NK-92 (cell line): ENCODE measurements around the gene CCDC138.
"Not testable (repeated sequence)": the region's sequence is repeated elsewhere in the genome, so short reads cannot be mapped to it uniquely, and the experiment has no call there.

Experiments used
- DNase-seq: peaks from one replicate; lab custom pipeline; 2025; ENCODE audit not compliant: unreplicated experiment; lab: John Stamatoyannopoulos, UW

The CCDC138 gene, protein sequence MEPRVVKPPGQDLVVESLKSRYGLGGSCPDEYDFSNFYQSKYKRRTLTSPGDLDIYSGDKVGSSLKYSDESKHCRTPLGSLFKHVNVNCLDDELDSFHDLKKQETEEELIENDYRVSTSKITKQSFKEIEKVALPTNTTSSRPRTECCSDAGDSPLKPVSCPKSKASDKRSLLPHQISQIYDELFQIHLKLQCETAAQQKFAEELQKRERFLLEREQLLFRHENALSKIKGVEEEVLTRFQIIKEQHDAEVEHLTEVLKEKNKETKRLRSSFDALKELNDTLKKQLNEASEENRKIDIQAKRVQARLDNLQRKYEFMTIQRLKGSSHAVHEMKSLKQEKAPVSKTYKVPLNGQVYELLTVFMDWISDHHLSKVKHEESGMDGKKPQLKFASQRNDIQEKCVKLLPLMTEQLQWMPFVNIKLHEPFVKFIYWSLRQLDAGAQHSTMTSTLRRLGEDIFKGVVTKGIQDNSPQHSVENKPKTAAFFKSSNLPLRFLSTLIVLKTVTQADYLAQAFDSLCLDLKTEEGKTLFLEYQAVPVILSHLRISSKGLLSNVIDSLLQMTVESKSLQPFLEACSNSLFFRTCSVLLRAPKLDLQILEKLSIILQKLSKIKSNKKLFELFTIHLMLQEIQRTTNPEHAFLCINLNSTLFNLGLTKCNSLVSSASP

DNA sequence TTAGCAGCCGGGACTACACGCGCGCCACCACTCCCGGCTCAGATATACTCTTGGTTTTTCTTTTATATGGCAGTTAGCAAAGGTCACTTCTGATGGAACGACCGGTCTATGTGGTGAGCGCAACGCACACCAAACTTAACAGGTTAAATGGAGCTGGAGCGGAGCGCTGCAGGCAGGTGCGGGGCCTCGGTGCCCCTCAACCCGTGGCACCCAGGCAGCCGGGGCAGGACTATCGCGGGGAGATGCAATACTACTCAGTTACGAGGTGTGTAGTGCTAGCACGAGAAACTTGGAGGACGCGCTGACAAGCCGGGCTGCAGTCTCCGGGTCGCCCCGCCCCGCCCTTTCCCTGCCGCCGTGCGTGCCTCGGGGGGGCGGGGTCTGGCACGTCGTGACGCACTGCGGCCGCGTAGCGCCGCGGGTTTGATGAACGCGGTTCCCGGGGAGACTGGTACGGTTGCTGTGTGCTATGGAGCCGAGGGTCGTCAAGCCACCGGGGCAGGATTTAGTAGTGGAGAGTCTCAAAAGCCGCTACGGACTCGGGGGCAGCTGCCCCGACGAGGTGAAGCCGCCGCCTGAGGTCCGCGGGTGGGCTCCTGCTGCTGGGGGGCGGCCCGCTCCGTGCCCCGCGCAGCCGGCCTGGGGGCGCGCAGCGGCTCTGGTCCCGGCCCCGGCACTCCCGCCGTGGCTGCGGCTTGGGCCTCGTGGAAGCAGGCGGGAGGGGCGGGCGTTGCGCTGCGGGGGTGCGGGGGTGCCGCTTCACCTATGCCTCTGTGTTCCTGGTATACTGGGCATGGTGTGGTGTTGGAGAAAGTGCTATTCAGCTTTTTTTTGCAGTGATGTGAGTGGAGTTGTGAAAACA lies at the start of gene CCDC138:
TSS of gene CCDC138 (plus strand) at position 418 of the 862 bp plus-strand sequence. CDS start at position 470, 52 bp downstream.
- peak; percentile 42 for DNase-seq

DNA sequence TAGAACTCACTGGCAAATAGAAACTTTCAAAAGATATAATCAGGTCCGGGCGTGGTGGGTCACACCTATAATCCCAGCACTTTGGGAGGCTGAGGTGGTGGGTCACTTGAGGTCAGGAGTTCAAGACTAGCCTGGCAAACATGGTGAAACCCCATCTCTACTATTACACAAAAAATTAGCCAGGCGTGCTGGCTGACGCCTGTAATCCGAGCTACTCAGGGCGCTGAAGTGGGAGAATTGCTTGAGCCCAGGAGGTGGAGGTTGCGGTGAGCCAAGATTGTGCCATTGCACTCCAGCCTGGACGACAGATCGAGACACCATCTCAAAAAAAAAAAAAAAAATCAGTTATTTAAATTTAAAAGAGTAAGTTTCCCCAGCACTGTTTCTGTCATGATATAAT lies 28.6 kb upstream of the CCDC138 start:
- not testable (repeated sequence) for DNase-seq

DNA sequence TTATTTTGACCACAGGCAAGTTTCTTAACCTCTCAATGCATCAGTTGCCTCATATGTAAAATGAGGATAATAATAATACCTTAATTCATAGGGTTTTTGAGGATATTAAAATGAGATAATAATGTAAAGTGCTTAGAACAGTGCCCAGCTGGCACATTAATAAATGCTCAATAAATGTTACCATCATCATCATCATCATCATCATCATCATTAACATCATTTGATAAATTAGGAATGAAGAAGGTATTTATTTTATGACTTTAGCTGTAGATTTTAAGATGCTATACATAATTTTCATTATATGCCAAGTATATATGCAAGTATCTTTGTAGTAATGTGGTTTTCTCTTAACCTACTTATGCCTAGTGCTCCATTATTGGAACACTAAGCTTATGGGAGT lies 24.0 kb upstream of the CCDC138 start:
- not testable (repeated sequence) for DNase-seq

DNA sequence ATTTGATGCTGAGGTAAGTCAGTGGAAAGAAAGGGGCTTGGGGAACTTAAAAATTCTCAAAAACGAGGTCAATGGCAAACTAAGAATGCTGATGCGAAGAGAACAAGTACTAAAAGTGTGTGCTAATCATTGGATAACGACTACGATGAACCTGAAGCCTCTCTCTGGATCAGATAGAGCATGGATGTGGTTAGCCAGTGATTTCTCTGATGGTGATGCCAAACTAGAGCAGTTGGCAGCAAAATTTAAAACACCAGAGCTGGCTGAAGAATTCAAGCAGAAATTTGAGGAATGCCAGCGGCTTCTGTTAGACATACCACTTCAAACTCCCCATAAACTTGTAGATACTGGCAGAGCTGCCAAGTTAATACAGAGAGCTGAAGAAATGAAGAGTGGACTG lies 19.9 kb upstream of the CCDC138 start:
- DNase-seq, result not testable (repeated sequence)

DNA sequence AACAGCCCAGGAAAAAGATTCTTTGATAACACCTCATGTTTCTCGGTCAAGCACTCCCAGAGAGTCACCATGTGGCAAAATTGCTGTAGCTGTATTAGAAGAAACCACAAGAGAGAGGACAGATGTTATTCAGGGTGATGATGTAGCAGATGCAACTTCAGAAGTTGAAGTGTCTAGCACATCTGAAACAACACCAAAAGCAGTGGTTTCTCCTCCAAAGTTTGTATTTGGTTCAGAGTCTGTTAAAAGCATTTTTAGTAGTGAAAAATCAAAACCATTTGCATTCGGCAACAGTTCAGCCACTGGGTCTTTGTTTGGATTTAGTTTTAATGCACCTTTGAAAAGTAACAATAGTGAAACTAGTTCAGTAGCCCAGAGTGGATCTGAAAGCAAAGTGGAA lies 18.7 kb upstream of the CCDC138 start:
- DNase-seq, result not testable (repeated sequence)

DNA sequence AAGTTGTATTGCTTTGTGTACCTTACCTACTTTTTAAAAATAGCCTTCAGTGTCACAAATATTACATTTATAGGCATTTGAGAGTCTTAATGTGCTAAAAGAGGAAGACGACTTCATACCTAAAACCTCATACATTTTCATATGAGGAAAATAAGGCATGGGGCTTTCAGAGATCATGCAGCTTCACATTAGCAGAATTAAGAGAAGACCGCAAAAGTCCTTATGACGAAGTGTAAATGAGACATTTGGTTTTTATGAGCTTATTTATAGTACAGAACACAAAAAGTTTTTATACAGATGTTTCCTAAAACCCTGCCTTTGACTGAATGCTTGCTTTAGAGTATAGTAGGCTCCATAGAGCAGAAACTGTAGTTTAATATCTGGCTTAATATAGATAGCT lies 10.1 kb upstream of the CCDC138 start:
- DNase-seq, result no peak

DNA sequence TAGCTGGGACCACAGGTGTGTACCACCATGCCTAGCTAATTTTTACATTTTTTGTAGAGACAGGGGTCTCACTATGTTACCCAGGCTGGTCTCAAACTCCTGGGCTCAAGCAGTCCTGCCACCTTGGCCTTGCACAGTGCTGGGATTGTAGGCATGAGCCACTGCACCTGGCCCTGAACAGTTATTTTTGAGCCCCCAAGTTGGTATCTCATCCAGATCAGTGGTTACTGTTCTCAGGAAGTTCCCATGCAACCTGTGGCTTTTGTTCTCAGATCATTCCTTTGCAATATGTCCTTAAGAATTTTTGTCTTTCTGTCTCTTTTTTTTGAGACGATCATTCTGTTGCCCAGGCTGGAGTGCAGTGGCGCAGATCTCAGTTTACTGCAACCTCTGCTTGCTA lies 7.7 kb upstream of the CCDC138 start:
- DNase-seq, result no peak

DNA sequence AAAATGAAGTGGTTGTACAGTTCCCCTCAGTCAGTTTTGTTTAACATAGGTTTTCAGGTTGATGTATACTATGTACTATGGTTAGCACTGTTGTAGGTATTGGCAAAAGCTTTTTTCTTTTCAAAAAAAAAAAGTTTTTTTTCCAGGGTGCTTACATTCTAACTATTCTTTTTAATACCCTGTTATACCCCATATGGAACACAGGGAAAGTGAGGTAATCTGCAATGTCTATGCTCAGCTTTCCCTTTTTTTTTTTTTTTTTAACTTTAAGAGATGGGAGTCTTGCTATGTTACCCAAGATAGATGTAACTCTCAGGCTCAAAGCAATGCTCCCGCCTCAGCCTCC lies 590 bp upstream of the CCDC138 start:
- DNase-seq, result no peak

DNA sequence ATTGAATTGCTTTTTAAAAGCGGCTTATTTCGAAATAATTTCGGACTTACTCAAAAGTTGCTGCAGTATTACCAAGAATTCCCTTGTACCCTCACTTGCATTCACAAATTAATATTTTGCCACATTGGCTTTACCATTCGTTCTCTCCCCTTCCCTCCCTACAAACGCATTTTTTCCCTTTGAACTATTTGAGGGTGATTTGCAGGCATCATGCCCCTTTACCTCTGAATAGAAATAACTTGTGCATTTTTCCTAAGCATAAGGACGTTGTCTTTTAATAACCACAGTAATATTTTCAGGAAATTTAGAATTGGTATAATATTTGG lies 608 bp downstream of the CCDC138 start:
- DNase-seq, result no peak

DNA sequence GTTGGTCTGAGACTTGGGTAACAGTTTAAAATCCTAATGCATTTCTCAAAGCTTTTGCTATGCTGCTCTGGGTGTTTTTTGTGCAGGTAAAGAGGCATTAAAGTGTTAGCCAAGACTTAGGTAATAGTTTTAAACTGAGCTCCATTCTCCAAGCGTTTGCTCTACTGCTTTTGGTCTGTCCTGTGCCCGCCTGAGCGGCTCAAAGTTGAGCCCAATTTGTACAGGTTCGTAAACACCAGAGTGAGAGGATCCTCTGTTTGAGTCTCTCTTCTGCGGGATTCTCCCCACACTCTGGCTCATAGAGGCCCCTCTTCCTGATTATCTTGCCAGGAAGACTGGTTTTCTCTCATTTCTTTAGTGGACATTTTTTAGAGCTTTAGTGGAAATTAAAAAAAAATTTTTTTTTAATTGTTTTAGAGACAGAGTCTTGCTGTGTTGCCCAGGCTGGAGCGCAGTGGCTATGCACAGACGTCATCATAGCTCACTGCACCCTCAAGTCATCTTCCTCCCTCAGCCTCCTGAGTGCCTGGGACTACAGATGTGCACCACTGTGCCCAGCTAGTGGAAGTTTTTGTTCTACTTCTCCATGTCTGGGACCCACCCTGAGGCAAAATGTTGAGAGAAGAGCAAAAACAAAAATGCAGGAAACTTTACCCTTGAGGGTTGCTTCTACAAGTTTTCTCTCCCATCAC lies 16.6 kb downstream of the CCDC138 start:
- no peak for DNase-seq

DNA sequence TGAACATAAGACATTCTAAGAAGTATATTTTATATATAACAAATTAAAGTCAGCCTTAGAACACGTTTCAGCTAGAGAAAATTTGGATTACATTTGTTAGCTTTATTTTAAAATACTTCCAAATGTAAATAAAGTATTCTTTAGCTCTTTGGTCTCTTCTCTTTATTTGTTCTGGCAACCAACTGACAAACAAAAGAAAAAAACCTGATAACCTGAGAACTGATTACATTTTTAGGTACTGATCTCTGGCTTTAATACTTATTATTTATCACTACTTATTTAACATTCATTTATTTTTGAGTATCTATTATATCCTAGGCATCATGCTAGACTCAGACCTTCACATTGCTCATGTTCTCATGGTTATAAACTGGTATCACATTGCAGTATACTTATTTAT lies 18.5 kb downstream of the CCDC138 start:
- DNase-seq, result no peak

DNA sequence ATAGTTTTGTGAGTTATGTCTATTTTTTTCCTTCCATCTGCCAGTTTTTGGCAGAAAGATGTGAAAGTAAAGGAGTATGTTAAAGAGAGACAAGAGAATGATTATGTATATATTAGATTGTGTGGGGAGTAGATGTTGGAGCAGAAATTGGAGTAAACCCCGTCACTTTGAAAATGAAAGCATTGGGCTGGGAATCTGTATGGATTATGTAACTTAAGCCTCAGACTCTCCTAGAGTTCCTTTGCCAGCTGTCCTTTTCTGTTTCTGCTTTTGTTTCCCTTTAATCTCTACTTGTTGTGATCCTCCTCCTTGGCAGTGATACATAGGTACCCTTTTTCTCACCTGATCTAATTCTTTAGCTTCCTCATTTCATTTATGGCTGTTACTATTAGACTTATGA lies 19.2 kb downstream of the CCDC138 start:
- no peak for DNase-seq

DNA sequence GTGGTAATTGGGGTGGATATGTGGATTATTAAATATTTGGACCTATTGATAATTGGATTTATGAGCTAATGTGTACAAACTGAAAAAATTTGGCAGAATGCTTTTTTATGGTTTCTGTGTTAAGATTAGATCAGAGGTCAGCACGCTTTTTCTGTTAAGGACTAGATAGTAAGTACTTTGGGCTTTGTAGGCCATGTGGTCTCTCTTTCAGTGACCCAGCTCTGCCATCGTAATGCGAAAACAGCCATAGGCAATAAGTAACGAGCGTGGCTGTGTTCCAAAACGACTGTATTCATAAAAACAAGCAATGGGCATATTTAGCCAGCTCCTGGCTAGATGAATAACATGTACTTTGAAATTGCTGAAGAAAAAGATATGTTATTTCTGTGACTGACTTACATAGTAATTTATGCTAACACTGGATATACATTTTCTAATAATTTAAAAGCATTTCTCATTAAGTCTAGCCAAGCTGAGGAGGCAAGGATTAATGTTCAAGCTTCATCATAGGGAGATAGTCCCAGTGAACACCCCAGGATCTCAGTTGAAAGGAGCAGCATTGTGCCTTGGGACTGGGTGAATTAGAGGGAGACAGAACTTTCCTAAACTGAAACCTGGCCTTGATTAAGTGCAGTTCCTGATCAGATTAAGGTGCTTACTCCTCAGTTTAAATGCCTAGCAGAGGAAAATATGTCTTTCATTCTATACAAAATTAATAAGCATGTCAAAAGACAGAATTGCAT lies 20.0 kb downstream of the CCDC138 start:
- DNase-seq, result no peak

DNA sequence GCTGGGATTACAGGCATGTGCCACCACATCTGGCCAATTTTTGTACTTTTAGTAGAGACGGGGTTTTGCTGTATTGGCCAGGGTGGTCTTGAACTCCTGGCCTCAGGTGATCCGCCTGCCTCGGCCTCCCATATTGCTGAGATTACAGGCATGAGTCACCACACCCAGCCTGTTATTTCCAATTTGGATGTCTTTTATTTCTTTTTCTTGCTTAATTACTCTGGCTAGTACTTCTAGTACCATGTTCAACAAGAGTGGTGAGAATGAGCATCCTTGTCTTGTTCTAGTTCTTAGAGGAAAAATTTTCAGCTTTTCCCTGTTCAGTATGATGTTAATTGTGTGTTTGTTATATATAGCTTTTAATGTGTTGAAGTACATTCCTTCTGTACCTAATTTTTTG lies 23.4 kb downstream of the CCDC138 start:
- no peak for DNase-seq

DNA sequence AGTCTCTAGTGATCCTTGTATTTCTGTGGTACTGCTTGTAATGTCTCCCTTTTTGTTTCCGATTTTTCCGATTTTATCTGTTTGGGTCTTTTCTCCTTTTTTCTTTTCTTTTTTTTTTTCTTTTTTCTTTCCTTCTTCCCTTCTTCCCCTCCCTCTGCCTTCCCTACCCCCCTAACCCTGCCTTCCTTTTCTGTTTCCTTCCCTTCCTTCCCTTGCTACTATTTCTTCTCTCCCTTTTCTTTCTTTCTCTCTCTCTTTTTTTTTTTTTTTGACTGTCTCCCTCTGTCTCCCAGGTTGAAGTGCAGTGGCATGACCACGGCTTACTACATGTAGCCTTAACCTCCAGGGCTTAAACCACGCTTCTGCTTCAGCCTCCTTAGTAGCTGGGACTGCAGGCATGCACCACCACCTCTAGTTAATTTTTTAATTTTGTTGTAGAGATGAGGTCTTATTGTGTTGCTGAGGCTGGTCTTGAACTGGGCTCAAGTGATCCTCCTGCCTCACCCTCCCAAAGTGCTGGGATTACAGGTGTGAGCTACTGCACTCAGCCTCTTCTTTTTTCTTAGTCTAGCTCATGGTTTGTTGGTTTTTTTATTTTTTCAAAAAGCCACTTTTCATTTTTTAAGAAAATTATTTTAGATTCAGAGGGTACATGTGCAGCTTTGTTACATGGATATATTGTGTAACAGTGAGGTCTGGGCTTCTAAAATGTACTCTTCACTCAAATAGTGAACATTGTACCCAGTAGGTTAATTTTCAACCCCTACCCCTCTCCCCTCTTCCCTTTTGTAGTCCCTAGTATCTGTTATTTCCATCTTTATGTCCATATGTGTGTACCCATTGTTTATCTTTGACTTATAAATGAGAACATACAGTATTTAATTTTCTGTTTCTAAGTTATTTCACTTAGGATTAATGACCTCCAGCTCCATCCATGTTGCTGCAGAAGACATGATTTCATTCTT lies 24.7 kb downstream of the CCDC138 start:
- no peak for DNase-seq

DNA sequence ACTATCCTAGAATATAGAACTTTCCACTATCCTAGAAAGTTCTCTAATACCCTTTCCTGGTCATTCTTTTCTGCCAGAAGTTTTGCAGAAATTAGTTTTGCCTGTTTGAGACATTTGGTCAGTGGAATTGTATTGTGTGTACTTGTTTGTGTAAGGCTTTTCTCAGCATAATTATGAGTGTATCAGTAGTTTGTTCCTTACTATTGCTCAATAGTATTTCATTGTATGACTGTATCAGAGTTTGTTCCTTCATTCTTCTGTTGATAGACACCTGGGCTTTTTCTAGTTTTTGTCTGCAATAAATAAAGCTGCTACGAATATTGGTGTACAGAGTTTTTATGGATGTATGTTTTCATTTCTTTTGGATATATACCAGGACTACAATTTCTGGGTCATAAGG lies 27.2 kb downstream of the CCDC138 start:
- DNase-seq, result no peak

DNA sequence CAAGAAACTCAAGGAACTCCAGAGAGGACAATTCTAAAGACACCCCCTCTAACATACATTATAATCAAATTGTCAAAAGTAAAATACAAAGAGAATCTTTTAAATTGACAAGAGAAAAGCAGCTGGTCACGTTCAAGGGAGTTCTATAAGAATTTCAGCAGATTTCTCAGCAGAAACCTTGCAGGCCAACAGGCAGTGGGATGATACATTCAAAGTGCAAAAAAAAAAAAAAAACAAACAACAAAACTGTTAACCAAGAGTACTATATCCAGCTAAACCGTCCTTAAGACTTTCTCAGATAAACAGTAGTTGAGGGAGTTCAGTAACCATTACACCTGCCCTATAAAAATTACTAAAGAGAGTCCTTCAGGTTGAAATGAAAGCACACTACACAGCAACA lies 33.9 kb downstream of the CCDC138 start:
- DNase-seq, result no peak

DNA sequence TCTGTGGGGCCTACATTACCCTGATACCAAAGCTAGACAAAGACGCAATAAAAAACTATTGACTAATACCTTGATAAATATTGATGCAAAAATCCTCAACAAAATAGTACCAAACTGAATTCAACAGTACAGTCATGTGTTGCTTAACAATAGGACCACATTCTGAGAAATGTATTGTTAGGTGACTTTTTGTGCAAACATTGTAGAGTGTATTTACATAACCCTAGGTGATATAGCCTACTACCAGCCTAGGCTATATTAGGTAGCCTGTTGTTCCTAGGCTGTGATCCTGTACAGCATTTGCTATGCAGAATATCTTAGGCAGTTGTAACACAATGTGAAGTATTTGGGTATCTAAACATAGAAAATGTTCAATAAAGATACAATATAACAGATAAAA lies 36.7 kb downstream of the CCDC138 start:
- DNase-seq, result no peak

DNA sequence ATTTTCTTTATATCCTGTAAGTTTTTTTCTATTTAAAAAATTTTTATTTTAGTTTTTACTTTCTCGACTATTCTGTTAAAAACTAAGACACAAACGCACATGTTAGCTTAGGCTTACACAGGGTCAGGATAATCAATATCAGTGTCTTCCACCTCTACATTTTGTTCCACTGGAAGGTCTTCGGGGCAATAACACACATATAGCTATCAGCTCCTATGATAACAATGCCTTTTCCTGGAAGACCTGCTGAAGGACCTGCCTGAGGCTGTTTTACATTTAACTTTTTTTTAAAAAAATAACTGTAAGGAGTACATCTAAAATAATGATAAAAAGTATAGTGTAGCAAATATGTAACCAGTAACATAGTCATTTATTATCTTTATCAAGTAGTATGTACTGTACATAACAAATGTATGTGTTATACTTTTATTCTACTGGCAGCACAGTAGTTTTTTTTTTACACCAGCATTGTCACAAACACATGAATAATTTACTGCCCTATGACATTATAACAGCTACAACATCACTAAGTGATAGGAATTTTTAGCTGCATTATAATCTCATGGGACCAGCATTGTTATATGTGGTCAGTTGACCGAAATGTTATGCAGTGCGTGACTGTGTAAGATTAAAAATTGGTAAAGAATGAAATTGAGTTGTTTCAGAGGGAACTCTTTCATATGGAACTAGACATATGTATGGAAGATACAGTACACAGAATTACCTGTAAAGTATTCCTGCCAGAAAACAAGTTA lies 37.9 kb downstream of the CCDC138 start:
- no peak for DNase-seq
